ENCODE data around the gene EME1.
A peak's percentile ranks its signal among the peaks of the same experiment; 100 is the strongest.

Gene EME1

DNA sequence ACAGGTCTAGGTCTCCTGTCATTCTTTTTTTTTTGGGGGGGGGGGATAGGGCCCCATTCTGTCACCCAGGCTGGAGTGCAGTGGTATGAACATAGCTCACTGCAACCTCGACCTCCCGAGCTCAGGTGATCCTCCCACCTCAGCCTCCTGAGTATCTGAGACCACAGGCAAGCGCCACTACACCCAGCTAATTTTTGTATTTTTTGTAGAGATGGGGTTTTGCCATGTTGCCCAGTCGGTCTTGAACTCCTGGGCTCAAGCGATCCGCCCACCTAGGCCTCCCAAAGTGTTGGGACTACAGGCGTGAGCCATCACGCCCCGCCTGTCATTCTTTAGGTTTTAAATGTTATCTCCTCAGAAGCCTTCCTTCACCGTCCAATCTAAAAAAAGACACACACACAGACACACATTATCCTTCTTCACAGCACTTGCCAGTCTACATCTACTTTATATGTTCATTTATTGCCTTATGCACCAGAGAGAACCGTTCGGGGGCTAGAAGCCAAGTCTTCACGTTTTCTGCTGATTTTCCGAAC, 739 bp upstream of the EME1 start:
- H2AFZ ChIP-seq (ENCODE audit: low read length), result no peak overlapping the region
- no peaks in the 10 kb centered on the region for H3F3A ChIP-seq (ENCODE audit: insufficient read depth, low read length)
- no peaks in the 10 kb centered on the region for H3K27me3 ChIP-seq (ENCODE audit: insufficient read depth, low read length)
- peak overlapping the region; percentile 87 for H3K4me3 ChIP-seq (ENCODE audit: low read depth, low read length, poor library complexity, severe bottlenecking)
- H3K9me3 ChIP-seq (ENCODE audit: low read length), result no peaks in the 10 kb centered on the region
- TF ChIP-seq, protein P1, sequence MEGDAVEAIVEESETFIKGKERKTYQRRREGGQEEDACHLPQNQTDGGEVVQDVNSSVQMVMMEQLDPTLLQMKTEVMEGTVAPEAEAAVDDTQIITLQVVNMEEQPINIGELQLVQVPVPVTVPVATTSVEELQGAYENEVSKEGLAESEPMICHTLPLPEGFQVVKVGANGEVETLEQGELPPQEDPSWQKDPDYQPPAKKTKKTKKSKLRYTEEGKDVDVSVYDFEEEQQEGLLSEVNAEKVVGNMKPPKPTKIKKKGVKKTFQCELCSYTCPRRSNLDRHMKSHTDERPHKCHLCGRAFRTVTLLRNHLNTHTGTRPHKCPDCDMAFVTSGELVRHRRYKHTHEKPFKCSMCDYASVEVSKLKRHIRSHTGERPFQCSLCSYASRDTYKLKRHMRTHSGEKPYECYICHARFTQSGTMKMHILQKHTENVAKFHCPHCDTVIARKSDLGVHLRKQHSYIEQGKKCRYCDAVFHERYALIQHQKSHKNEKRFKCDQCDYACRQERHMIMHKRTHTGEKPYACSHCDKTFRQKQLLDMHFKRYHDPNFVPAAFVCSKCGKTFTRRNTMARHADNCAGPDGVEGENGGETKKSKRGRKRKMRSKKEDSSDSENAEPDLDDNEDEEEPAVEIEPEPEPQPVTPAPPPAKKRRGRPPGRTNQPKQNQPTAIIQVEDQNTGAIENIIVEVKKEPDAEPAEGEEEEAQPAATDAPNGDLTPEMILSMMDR (IDR thresholded peaks at IDR 0.05; ENCODE audit: low read length), result no peak
- no peak for TF ChIP-seq EZH2 (IDR thresholded peaks at IDR 0.05; ENCODE audit: borderline replicate concordance, low read length)
- H3K4me2 ChIP-seq (ENCODE audit: low read length), result peak overlapping the region; percentile 96
- H3K9ac ChIP-seq (ENCODE audit: low read length), result peak overlapping the region; percentile 91
- H3K4me1 ChIP-seq (ENCODE audit: insufficient read depth, low read length, severe bottlenecking), result peaks cover 21% of the 10 kb centered on the region
- peaks cover 12% of the 10 kb centered on the region for H3K79me2 ChIP-seq (ENCODE audit: insufficient read depth, low read length)
- H3K27ac ChIP-seq (ENCODE audit: low read depth, low read length, poor library complexity, severe bottlenecking), result peak overlapping the region; percentile 81
- H3K9me2 ChIP-seq (ENCODE audit: low read depth, low read length), result no peaks in the 10 kb centered on the region
- no peaks in the 10 kb centered on the region for H4K20me1 ChIP-seq (ENCODE audit: insufficient read depth, low read length)
- peaks cover 38% of the 10 kb centered on the region for H3K36me3 ChIP-seq (ENCODE audit: insufficient read depth, low read length)

DNA sequence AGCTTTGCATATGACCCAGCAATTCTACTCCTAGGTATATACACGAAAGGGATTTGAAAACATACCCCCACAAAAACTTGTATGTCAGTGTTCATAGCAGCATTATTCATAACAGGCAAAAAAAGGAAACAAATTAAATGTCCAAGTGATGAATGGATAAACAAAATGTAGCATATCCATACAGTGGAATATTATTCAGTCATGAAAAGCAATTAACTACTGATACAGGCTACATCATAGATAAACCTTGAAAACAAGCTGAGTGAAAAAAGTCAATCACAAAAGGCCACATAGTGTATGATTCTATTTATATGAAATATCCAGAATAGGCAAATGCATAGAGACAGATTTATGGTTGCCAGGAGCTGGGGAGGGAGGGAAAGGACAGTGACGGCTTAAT, 676 bp downstream of the EME1 start:
- no peaks in the 10 kb centered on the region for H3K27me3 ChIP-seq (ENCODE audit: insufficient read depth, low read length)
- no peaks in the 10 kb centered on the region for H3F3A ChIP-seq (ENCODE audit: insufficient read depth, low read length)
- H3K9me2 ChIP-seq (ENCODE audit: low read depth, low read length), result no peaks in the 10 kb centered on the region
- H3K4me3 ChIP-seq (ENCODE audit: low read depth, low read length, poor library complexity, severe bottlenecking), result peak overlapping the region; percentile 87
- H3K27ac ChIP-seq (ENCODE audit: low read depth, low read length, poor library complexity, severe bottlenecking), result peak overlapping the region; percentile 81
- peak overlapping the region; percentile 91 for H3K9ac ChIP-seq (ENCODE audit: low read length)
- no peaks in the 10 kb centered on the region for H4K20me1 ChIP-seq (ENCODE audit: insufficient read depth, low read length)
- no peak overlapping the region for H2AFZ ChIP-seq (ENCODE audit: low read length)
- H3K4me2 ChIP-seq (ENCODE audit: low read length), result peak overlapping the region; percentile 96
- TF ChIP-seq, protein P1 (IDR thresholded peaks at IDR 0.05; ENCODE audit: low read length), result no peak
- TF ChIP-seq EZH2 (IDR thresholded peaks at IDR 0.05; ENCODE audit: borderline replicate concordance, low read length), result no peak
- no peaks in the 10 kb centered on the region for H3K9me3 ChIP-seq (ENCODE audit: low read length)
- H3K4me1 ChIP-seq (ENCODE audit: insufficient read depth, low read length, severe bottlenecking), result peaks cover 21% of the 10 kb centered on the region
- H3K79me2 ChIP-seq (ENCODE audit: insufficient read depth, low read length), result peaks cover 12% of the 10 kb centered on the region
- H3K36me3 ChIP-seq (ENCODE audit: insufficient read depth, low read length), result peaks cover 29% of the 10 kb centered on the region

DNA sequence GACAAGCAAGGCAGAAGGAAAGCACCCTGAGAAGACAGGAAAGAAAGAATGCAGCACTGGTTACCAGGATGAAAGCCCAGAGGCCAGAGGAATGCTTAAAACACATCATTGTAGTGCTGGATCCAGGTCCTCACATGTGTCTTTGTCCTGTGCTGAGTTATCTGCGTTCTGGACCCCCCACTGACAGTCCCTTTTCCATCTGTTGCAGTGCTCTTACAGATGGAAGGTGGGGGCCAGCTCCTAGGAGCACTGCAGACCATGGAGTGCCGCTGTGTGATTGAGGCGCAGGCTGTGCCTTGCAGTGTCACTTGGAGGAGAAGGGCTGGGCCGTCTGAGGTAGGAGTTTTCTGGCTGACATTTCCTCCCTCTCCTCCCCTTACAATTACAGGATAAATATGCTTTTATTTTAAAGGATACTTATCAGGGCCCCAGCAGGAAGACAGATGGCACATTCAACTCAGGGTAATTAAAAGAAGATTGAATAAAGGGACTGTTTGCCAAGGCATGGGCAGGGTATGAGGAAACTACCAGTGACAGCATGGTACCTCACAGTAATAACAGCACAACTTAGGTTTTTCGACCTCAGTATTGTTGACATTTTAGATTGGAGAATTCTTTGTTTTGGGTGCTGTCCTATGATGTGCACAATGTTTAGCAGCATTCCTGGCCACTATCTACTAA, 3.0 kb downstream of the EME1 start:
- H3K36me3 ChIP-seq (ENCODE audit: insufficient read depth, low read length), result peaks cover 29% of the 10 kb centered on the region
- H4K20me1 ChIP-seq (ENCODE audit: insufficient read depth, low read length), result no peaks in the 10 kb centered on the region
- no peak overlapping the region for H3K9ac ChIP-seq (ENCODE audit: low read length)
- TF ChIP-seq, protein P1 (IDR thresholded peaks at IDR 0.05; ENCODE audit: low read length), result no peak
- no peak for TF ChIP-seq EZH2 (IDR thresholded peaks at IDR 0.05; ENCODE audit: borderline replicate concordance, low read length)
- peaks cover 12% of the 10 kb centered on the region for H3K79me2 ChIP-seq (ENCODE audit: insufficient read depth, low read length)
- no peaks in the 10 kb centered on the region for H3K9me2 ChIP-seq (ENCODE audit: low read depth, low read length)
- no peaks in the 10 kb centered on the region for H3F3A ChIP-seq (ENCODE audit: insufficient read depth, low read length)
- H3K4me3 ChIP-seq (ENCODE audit: low read depth, low read length, poor library complexity, severe bottlenecking), result no peak overlapping the region
- no peak overlapping the region for H3K27ac ChIP-seq (ENCODE audit: low read depth, low read length, poor library complexity, severe bottlenecking)
- no peak overlapping the region for H3K4me2 ChIP-seq (ENCODE audit: low read length)
- no peak overlapping the region for H2AFZ ChIP-seq (ENCODE audit: low read length)
- no peaks in the 10 kb centered on the region for H3K9me3 ChIP-seq (ENCODE audit: low read length)
- H3K27me3 ChIP-seq (ENCODE audit: insufficient read depth, low read length), result no peaks in the 10 kb centered on the region
- peaks cover 21% of the 10 kb centered on the region for H3K4me1 ChIP-seq (ENCODE audit: insufficient read depth, low read length, severe bottlenecking)

All from OCI-LY1 (cell line).